HG02678 (cell line): ENCODE measurements around the gene TPCN2.
"Not testable (repeated sequence)": the region's sequence is repeated elsewhere in the genome, so short reads cannot be mapped to it uniquely, and the experiment has no call there.

Experiments used
- ATAC-seq: cut with Tn5 transposase; IDR thresholded peaks from one replicate; pipeline ENCODE4 v1.9.1; 2021; ENCODE audit warnings: mild to moderate bottlenecking, moderate library complexity; ENCODE audit not compliant: unreplicated experiment

TPCN2 gene

DNA sequence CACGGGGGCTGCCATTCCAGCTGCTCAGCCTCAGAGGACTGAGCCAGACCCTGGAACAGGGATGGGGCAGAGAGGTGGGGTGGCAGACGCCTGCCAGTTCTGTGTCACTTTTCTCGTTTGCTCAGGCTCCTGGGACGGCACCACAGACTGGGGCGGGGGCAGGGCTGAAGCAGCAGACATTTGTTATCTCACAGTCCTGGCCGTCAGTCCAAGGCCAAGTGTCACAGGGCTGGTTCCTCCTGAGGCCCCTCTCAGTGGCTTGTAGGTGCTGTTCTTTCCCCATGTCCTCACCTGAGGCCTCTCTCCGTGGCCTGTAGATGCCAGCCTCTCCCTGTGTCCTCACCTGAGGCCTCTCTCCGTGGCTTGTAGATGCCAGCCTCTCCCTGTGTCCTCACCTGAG is 24.7 kb downstream of the TPCN2 start:
- ATAC-seq, result no peak

DNA sequence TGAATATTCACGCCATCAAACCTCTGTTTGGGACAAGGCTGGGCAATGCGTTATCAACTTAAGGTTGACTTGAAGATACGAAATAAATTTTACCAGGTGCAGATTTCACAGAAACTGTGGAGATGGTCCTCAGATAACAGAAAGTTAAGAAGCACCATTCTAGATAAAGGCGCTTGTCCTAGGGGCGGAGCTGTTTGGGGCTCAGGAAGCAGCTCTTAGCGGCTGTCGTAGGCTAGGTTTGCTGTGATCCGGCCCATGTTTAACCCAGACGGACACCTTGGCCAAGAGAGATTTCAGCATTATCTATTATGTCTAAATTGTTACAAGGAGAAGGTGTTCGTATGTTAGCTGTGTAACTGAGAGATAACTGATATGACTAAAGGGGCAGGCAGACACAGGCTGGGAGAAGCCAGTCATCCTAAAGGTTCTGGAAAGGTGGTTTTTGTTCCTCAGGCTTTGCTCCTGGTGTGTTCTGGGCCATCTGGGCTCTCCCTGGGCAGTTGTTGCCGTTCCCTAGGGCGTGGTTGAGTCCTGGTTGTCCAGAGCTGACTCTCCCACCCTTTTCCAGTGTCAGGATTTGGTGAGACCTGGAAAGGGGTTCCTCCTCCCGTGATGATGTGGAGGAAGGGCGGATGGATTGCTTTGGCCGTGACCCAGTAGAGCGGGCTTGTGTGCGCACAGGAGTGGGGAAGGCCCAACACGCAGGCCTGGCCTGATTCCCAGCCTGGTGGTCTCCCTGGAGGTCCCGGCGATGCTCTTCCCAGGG is 25.8 kb downstream of the TPCN2 start:
- ATAC-seq, result no peak

DNA sequence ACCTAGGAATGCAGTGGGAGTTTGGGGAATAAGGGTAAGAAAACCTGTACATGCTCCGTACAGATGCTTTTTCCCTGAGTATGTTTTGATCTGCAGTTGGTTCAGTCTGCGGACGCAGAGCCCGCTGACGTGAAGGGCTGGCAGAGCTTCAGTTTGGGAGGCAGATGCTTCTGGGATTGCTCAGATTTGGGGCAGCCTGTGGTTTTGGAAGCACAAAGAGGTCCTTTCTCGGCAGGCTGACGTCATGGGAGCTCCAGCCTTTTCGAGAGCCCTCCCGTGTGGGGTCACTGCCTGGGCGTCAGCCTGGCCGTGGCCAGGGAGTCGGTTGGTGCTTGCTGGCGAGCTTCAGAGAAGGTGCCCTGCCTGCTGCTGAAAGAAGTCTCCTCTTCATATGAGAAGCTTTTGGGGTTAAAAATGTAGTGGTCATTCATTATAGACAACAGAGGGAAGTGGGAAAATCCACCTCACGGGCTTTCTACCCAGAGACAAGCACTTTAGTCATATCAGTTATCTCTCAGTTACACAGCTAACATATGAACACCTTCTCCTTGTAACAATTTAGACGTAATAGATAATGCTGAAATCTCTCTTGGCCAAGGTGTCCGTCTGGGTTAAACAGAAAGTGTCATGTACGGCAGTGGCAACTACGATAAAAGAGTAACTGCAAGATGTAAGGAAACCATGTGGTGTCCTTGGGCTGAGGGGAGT is 26.8 kb downstream of the TPCN2 start:
- no peak for ATAC-seq

DNA sequence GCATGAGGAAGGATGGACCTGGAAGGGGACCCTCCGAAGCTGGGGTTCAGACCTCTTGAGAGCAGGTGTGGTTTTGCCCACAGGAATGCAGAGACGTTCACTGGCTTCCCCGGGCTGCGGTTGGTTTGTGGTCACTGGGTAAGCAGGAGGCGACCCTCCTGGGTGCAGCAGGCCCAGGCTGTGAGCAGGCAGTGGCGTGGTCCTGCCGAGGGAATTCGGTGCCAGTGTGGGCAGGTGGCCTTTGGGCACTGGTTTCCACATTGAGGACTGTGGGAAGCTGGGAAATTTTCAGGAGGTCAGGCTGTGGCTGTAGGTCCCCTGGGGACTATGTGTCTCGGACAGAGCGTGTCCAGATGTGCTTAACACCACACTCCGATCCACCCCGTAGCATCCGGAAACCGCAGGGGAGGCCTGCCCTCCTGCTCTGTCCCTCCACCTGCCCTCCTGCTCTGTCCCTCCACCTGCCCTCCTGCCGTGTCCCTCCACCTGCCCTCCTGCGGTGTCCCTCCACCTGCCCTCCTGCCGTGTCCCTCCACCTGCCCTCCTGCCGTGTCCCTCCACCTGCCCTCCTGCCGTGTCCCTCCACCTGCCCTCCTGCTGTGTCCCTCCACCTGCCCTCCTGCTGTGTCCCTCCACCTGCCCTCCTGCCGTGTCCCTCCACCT is 27.5 kb downstream of the TPCN2 start:
- ATAC-seq, result no peak

DNA sequence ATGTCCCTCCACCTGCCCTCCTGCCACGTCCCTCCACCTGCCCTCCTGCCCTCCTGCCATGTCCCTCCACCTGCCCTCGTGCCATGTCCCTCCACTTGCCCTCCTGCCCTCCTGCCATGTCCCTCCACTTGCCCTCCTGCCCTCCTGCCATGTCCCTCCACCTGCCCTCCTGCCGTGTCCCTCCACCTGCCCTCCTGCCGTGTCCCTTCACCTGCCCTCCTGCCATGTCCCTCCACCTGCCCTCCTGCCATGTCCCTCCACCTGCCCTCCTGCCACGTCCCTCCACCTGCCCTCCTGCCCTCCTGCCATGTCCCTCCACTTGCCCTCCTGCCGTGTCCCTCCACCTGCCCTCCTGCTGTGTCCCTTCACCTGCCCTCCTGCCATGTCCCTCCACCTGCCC is 28.2 kb downstream of the TPCN2 start:
- ATAC-seq, result not testable (repeated sequence)

DNA sequence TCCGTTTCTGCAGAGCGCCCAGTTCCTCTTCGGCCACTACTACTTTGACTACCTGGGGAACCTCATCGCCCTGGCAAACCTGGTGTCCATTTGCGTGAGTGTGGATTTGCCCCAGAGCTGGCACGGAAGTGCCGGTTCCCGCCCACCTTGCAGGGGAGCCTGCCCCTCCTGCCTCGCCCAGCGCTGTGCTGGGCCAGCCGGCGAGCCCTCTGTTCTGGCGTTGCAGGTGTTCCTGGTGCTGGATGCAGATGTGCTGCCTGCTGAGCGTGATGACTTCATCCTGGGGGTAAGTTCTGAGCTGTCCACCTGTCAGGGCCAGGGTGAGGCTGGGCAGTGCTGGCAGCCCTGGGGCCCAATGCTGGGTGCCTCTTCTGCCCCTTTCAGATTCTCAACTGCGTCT is 29.8 kb downstream of the TPCN2 start:
- no peak for ATAC-seq

DNA sequence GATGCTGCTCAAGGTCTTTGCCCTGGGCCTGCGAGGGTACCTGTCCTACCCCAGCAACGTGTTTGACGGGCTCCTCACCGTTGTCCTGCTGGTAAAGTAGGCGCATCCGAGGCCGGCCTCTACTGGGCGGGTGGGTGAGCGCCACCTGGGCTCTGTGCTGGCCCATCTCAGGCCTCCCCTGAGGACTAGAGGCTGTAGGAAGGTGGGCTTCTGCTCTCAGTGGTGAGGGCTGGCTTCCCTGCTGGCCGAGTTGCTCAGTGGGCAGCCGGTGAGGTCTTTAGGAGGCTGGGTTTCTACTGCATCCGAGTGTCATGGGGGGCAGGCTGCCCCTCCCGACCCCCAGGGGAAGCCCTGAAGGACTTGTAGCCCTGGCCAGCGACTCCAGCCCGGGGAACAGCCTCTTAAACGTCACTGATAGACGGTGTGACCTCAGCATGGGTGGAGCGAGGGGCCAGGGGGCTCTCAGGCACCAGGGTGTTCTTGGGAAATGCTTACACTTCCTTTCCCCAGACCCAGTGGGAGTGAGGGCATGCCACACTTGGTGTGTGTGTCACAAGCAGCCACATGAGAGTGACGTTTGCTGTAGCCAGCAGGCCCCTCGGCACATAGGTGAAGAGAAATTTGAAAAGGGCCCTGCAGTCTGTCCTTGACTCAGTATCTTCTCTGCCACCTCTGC is 30.3 kb downstream of the TPCN2 start:
- no peak for ATAC-seq

DNA sequence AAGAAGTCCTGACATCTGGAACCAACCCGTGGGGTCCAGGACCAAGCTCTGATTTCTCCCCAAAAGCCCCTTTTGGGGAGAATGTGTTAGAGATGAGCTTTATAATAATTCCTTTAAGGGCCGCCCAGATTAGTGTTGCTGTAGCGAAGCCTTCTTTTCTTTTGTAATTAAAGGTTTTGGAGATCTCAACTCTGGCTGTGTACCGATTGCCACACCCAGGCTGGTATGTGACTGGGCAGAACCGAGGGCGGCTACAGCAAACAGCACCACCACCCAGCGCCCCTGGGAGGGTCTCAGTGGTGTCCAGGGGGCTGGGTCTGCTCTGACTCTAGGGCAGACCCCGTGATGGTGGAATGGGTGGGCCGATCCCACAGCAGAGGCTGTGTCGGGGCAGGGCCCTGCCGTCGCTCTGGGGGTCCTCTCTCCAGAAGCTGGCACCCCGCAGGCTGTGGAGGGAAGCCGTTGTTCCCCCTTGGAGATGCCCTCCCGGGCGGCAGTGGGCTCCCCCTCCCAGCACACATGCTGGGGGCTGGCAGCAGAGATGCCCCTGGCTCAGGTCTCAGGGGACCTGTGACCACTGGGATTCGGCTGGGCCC is 31.0 kb downstream of the TPCN2 start:
- ATAC-seq, result no peak

DNA sequence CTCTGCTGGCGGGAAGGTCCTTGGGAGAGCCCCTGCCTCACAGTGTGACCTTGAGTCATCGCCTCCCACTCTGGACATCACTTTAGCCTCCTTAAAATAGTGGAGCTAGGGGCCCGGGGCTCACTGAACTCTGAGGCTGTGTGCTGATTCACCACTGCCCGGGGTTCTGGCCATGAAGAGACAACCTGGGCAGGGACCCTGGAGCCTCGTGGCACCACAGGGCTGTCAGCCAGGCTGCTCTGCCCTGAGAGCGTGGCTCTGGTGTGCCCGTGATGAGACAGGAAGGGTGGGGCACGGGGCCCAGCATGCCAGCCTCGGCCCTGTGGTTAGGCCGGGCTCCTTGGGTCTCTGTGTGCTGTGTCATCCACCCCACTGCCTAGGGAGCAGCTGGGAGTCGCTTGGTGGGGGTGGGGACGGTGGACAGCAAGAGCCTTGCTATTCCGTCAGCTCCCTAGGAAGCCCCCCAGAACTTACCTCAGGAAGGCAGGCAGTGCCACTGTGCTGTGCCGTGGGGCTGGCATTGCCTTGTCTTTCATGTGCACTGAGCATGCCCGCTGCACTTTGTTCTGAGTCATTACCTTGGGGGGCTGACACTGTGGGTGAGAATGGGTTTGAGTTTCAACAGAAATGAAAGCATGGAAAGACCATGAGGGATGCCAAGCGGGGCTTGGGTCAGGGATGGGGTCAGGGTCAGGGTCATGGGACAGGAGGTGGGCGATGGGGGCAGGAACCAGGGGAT is 31.7 kb downstream of the TPCN2 start:
- ATAC-seq, result no peak

DNA sequence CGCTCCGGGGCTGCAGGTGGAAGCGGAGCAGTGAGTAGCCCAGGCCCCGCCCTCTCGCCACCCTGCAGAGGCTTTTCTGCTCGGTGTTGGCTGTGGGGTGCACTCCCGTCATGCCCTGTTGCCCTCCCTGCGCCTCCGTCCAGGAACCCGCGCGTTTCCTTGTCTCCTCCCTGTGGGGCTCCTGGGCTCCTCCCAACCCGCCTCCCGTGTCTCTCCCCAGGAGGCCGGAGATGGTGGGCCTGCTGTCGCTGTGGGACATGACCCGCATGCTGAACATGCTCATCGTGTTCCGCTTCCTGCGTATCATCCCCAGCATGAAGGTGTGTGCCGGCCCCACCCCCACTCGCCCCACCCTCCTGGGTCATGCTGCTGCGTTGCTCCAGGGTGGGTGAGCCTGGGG is 32.4 kb downstream of the TPCN2 start:
- no peak for ATAC-seq

DNA sequence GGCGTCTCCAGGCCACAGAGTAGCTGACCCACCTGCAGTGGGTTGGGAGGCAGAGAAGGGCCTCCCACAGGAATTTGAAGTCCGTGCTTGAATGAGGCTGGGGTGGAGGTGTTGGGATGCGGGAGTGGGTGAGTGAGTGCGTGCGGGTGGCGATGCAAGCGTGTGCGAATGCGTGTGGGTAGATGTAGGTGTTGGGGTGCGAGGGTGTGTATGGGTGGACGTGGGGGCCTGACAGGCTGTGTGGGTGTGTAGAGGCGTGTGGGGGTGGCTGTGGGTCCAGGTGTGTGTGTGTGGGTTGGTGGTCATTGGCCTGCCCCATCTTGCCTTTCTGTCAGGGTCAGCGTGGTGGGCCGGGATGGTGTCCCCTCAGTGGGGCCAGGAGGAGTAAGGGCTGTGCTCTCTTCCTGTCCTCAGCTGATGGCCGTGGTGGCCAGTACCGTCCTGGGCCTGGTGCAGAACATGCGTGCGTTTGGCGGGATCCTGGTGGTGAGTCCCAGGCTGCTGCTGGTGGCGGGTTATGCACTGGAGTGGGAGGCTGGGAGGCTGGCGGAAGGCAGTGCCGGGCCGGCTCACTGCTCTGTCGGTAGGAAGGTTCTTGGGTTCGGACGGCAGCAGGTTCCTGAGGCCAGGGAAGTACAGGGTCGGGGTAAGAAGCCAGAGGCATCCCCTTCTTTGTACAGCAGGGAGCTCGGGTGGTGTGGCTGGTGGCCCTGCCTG is 35.0 kb downstream of the TPCN2 start:
- ATAC-seq, result no peak

DNA sequence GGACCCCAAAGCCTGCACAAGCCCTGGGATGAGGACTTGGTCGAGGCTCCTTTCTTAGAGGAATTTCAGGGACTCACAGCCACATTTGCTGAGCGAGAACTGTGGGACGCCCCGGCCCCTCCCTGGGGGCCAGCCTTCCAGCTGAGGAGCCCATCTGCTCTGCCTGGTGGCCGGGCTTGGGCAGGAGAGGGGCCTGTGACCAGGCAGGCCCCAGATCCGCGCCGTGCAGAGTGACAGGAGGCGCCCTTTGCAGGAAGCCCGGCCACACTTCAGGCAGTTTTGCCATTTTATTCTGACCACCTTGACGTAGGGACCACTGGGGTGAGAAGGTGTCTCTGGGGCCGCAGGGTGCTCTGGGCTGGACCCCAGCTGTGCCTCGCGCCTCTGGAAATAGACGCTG is 35.6 kb downstream of the TPCN2 start:
- no peak for ATAC-seq

DNA sequence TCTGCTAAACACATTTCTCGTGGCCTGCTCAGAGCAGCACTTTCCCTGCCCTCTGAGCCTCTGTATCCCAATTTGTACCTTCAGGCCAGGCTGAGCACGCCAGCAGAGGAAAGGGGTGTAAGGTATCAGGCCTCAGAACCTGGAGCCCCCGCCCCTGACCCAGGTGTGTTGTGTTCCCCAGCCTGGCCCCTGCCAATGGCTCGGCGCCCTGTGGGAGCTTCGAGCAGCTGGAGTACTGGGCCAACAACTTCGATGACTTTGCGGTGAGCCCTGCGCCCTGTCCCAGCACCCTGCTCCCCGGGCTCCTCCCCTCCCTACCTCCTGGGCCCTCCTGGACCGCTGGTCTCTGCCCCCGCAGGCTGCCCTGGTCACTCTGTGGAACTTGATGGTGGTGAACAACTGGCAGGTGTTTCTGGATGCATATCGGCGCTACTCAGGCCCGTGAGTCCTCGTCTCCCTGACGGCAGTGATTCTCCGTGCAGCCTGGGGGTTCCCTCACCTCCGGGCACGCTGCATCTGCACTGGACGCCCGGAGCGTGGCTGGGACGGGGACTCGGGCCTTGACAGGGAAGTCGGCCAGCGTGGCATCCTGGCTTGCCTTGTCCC is 36.9 kb downstream of the TPCN2 start:
- ATAC-seq, result no peak

DNA sequence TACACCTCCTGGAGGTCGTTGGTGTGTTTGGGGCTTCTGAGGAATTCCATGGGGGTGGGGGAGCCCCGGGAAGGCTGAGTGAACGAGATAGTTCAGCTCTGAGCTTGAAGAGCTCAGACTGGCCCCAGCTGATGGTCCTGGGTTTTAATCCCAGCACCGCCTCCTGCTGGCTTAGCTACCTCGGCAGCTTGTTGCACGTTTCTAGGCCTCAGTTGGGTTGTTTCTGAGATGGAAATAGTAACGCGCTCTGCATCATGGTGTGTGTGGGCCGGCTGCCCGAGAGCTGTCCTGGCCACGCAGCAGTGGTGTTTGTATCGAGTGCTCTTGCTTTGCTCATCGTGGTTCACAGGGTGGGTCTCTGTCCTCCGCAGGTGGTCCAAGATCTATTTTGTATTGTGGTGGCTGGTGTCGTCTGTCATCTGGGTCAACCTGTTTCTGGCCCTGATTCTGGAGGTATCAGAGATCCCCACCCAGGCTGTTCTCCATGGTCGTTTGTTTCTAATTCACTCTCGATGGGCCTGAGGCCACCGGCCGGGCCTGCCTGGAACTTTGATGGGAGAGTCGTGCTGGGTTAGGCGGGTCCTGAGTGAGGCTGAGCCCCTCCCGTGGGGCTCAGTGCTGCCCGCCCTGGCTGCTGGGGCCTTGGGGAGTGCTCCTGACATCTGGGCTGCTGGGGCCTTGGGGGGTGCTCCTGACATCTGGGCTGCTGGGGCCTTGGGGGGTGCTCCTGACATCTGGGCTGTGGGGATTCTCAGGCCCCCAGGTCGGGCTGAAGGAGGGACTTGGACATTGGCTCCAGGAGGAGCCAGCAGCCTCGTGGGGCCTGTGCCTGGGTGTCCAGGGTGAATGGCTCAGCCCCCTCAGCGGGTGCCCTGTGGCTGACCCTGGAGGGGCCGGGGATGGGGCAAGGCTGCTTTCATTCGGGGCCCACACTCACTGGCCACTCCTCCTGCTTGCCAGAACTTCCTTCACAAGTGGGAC is 37.7 kb downstream of the TPCN2 start:
- no peak for ATAC-seq

DNA sequence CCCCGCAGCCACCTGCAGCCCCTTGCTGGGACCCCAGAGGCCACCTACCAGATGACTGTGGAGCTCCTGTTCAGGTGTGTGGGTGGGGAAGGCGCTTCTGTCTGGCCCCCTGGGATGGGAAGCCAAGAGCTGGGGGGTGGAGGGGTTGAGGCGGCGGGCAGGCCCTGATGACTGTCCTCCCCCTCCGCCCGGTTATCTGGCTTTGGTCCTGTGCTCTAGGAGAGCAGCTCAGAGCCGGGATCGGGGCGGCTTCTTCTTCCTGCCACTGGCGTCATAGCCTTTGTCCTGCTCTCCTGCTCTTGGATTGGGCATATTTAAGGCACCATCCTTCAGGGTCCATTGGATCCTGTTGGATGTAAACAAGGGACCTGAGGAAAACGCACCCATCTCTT is 38.4 kb downstream of the TPCN2 start:
- no peak for ATAC-seq

DNA sequence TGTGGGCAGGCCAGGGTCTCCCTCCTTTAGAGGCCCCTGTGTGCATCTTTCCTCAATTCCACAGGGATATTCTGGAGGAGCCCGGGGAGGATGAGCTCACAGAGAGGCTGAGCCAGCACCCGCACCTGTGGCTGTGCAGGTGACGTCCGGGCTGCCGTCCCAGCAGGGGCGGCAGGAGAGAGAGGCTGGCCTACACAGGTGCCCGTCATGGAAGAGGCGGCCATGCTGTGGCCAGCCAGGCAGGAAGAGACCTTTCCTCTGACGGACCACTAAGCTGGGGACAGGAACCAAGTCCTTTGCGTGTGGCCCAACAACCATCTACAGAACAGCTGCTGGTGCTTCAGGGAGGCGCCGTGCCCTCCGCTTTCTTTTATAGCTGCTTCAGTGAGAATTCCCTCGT is 39.1 kb downstream of the TPCN2 start:
- ATAC-seq, result no peak

DNA sequence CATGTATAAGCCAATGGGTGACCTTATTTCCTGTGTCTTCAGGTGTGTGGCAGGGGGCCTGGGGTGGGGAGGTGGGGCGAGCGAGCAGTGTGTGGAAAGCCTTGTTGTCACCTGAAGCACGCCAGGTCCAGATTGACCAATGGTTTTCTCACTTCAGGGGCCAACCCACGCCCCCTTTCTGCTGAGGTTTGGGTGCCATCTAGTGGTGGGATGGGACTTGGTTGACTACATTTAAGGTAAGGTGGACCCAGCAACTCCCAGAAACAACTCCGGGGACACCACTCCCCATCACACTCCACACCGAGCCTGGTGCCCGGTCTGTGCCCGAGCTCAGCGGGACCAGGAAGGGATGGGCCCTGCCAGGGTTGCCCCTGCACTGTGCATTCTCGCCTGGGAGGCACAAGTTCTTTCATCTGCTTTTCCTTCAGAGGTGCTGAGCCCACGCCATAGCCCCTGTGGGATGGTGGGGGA is 40.0 kb downstream of the TPCN2 start:
- ATAC-seq, result no peak

DNA sequence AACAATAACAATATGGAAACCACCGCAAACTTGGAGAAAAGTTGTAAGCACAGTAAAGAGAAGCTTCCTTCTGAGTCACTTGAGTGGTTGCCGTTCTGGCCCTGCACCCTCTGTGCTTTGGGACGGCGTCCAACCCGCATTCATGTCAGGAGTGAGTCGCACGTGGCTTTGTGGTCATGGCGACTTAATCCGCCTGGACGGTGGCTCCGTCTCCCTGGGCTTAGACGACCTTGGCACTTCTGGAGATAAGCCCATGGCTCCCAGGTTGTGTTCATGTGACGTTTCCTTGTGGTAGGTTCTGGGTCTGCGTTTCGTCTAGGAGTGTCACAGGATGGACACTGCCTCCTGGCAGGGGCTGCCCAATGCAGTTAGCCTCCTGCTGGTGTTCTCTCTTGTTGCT is 40.5 kb downstream of the TPCN2 start:
- no peak for ATAC-seq
